HEK293 (cell line): ENCODE measurements around the gene IRX3.

Experiments
- CTCF ChIA-PET: fragments of 350-600 bp; formaldehyde crosslinking; extraction: SDS; loops from one replicate; lab custom pipeline; 2021; ENCODE audit warnings: antibody characterized with exemption; lab: Yijun Ruan, JAX
- POLR2A ChIA-PET: fragments of 300-600 bp; formaldehyde crosslinking; extraction: SDS; loops from one replicate; lab custom pipeline; 2020; ENCODE audit warnings: antibody characterized with exemption, inconsistent platforms; lab: Yijun Ruan, JAX
- H3K27ac ChIP-seq: fragments of 200-500 bp; sonication (Bioruptor generic); 2 replicates; pipeline ENCODE4 v1.5.1; 2014; ENCODE audit warnings: low read depth, low read length, control low read depth, inconsistent platforms; ENCODE audit errors: extremely low read depth
- H3K36me3 ChIP-seq, 2 experiments: fragments of 200-500 bp in 1 of 2; sonication (Bioruptor generic) in 1 of 2; 1 replicate in 1 of 2; 2 replicates in 1 of 2; pipeline ENCODE4 v1.5.1; 2014 to 2017; ENCODE audit warnings: inconsistent platforms in 2 of 2, low read length in 2 of 2; ENCODE audit not compliant: control insufficient read depth in 2 of 2, insufficient read depth in 1 of 2
- H3K4me1 ChIP-seq: fragments of 200-500 bp; sonication (Bioruptor generic); 2 replicates; pipeline ENCODE4 v1.5.1; 2014; ENCODE audit warnings: mild to moderate bottlenecking, low read length, inconsistent platforms; ENCODE audit not compliant: control insufficient read depth, insufficient read depth
- H3K4me3 ChIP-seq: 2 replicates; pipeline ENCODE4 v1.5.1; 2011; ENCODE audit warnings: low read depth, mild to moderate bottlenecking, control low read depth, low read length, moderate library complexity
- H3K9me3 ChIP-seq: fragments of 200-500 bp; sonication (Bioruptor generic); 2 replicates; pipeline ENCODE4 v1.5.1; 2014; ENCODE audit warnings: low read depth, low read length, inconsistent platforms; ENCODE audit not compliant: control insufficient read depth, insufficient read depth
- KLF16 ChIP-seq: fragments of 450-650 bp; formaldehyde crosslinking; IDR thresholded peaks from 2 replicates; pipeline ENCODE4 v1.5.1; 2017; ENCODE audit warnings: missing biosample characterization, missing genetic modification characterization
- OSR2 ChIP-seq: fragments of 450-650 bp; formaldehyde crosslinking; IDR thresholded peaks from 2 replicates; pipeline ENCODE4 v1.5.1; 2016; ENCODE audit warnings: missing biosample characterization, missing genetic modification characterization
- REPIN1 ChIP-seq: fragments of 450-650 bp; formaldehyde crosslinking; IDR thresholded peaks from 2 replicates; pipeline ENCODE4 v1.5.1; 2017; ENCODE audit warnings: missing biosample characterization, missing genetic modification characterization, low read depth
- SCRT1 ChIP-seq: fragments of 450-650 bp; formaldehyde crosslinking; IDR thresholded peaks from 2 replicates; pipeline ENCODE4 v1.5.1; 2016; ENCODE audit warnings: missing biosample characterization, missing genetic modification characterization, borderline replicate concordance
- SETDB1 ChIP-seq: IDR thresholded peaks from one replicate; pipeline ENCODE4 v1.6.1; 2017; ENCODE audit warnings: mild to moderate bottlenecking, low read length, moderate library complexity, mixed read lengths; ENCODE audit not compliant: insufficient read length
- SP3 ChIP-seq: fragments of 450-650 bp; formaldehyde crosslinking; IDR thresholded peaks from 2 replicates; pipeline ENCODE4 v1.5.1; 2016; ENCODE audit warnings: missing biosample characterization, missing genetic modification characterization
- ZBTB17 ChIP-seq: fragments of 450-650 bp; formaldehyde crosslinking; IDR thresholded peaks from 2 replicates; pipeline ENCODE4 v1.5.1; 2016; ENCODE audit warnings: missing biosample characterization, missing genetic modification characterization
- ZBTB7A ChIP-seq: fragments of 450-650 bp; formaldehyde crosslinking; IDR thresholded peaks from 2 replicates; pipeline ENCODE4 v1.5.1; 2016; ENCODE audit warnings: low read depth, missing biosample characterization, missing genetic modification characterization
- ZNF10 ChIP-seq: fragments of 450-650 bp; formaldehyde crosslinking; IDR thresholded peaks from 2 replicates; pipeline ENCODE4 v1.5.1; 2017; ENCODE audit warnings: missing biosample characterization, missing genetic modification characterization
- ZNF132 ChIP-seq: fragments of 450-650 bp; formaldehyde crosslinking; IDR thresholded peaks from 2 replicates; pipeline ENCODE4 v1.5.1; 2017; ENCODE audit warnings: missing biosample characterization, missing genetic modification characterization, borderline replicate concordance
- ZNF146 ChIP-seq: fragments of 450-650 bp; formaldehyde crosslinking; IDR thresholded peaks from 2 replicates; pipeline ENCODE4 v1.5.1; 2016; ENCODE audit warnings: missing biosample characterization, missing genetic modification characterization
- ZNF175 ChIP-seq: fragments of 450-650 bp; formaldehyde crosslinking; IDR thresholded peaks from 2 replicates; pipeline ENCODE4 v1.5.1; 2016; ENCODE audit warnings: missing biosample characterization, missing genetic modification characterization
- ZNF521 ChIP-seq: fragments of 450-650 bp; formaldehyde crosslinking; IDR thresholded peaks from 2 replicates; pipeline ENCODE4 v1.5.1; 2017; ENCODE audit warnings: missing biosample characterization, mild to moderate bottlenecking, missing genetic modification characterization
- ZNF571 ChIP-seq: fragments of 450-650 bp; formaldehyde crosslinking; IDR thresholded peaks from 2 replicates; pipeline ENCODE4 v1.5.0; 2017; ENCODE audit warnings: missing biosample characterization, missing genetic modification characterization
- ZNF596 ChIP-seq: fragments of 450-650 bp; IDR thresholded peaks from 2 replicates; pipeline ENCODE4 v1.5.0; 2018; ENCODE audit warnings: missing biosample characterization, mild to moderate bottlenecking, missing genetic modification characterization, moderate library complexity
- ZNF623 ChIP-seq: fragments of 450-650 bp; formaldehyde crosslinking; IDR thresholded peaks from 2 replicates; pipeline ENCODE4 v1.5.1; 2016; ENCODE audit warnings: missing biosample characterization, missing genetic modification characterization
- ZNF654 ChIP-seq: fragments of 450-650 bp; formaldehyde crosslinking; IDR thresholded peaks from 2 replicates; pipeline ENCODE4 v1.5.1; 2016; ENCODE audit warnings: low read depth, missing biosample characterization, missing genetic modification characterization
- ZNF670 ChIP-seq: fragments of 450-650 bp; formaldehyde crosslinking; IDR thresholded peaks from 2 replicates; pipeline ENCODE4 v1.5.1; 2016; ENCODE audit warnings: missing biosample characterization, missing genetic modification characterization, low read depth
- ZNF707 ChIP-seq: fragments of 450-650 bp; formaldehyde crosslinking; IDR thresholded peaks from 2 replicates; pipeline ENCODE4 v1.5.1; 2016; ENCODE audit warnings: missing biosample characterization, missing genetic modification characterization
- ZNF768 ChIP-seq: fragments of 450-650 bp; formaldehyde crosslinking; IDR thresholded peaks from 2 replicates; pipeline ENCODE4 v1.5.1; 2018; ENCODE audit warnings: missing biosample characterization, mild to moderate bottlenecking, missing genetic modification characterization
- TF ChIP-seq, protein P1 (sequence below): fragments of 450-650 bp; formaldehyde crosslinking; IDR thresholded peaks from 2 replicates; pipeline ENCODE4 v1.5.1; 2016; ENCODE audit warnings: missing biosample characterization, missing genetic modification characterization, borderline replicate concordance
- TF ChIP-seq, protein P2 (sequence below): fragments of 450-650 bp; formaldehyde crosslinking; IDR thresholded peaks from 2 replicates; pipeline ENCODE4 v1.5.1; 2017; ENCODE audit warnings: missing biosample characterization, mild to moderate bottlenecking, missing genetic modification characterization, moderate library complexity
- TF ChIP-seq, protein P3 (sequence below): fragments of 450-650 bp; formaldehyde crosslinking; IDR thresholded peaks from 2 replicates; pipeline ENCODE4 v1.5.1; 2016; ENCODE audit warnings: missing biosample characterization, missing genetic modification characterization
- TF ChIP-seq, protein P4 (sequence below): fragments of 450-650 bp; formaldehyde crosslinking; conservative IDR thresholded peaks from 2 replicates; pipeline ENCODE4 v1.5.1; 2016; ENCODE audit warnings: low read depth, missing biosample characterization, missing genetic modification characterization

The IRX3 gene

DNA sequence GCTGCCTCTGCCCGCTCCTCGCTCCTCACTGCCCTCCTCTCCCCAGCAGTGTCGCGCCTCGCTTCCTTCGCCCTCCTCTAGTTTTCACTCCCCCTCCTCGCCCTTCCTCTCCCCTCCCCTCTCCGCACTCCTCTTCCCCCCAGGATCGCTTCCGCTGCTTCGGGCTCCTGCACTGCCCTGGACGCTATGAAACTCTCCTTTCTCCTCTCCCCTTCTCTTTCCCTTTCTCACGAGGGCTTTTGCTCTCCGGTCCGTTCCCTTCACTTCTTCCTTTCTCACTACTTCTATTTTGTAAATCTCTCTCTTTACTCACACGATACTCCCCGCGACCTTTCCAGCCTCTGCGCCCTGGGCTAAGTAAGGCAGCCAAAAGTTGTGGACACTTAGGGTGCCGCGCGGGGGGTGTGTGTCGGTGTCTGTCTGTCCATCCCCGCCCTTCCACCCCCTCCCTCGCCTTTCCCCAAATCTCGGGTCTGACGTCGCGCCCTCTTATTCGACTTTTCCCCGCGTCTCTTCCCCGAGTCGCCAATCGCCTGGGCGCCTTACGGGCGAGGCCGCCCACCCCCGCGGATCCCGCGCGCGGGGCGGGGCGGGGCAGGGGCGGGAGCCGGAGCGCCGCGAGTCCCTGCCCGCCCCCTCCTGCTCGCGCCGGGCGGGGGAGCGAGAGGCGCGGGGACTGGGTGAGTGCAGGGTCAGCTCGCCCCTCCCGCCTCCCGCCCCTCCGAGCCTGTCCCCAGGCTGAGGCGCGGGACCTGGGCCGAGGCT lies at the start of gene IRX3:
TSS of gene IRX3 (minus strand) at position 422 of the 765 bp plus-strand sequence. CDS start 737 bp downstream, outside the sequence.
- Histone ChIP-seq H3K27ac (peak within 1 kb of the TSS; percentile 98), H3K4me1 (0 out of 2 replicates have a peak, but pooled peaks cover 2% of the 10 kb centered on the region), H3K9me3 (no peaks in the 10 kb centered on the region), H3K4me3 (peak within 1 kb of the TSS; percentile 65), H3K36me3 (peaks cover 10 to 26% of the 10 kb centered on the region in 2 experiments)
- POLR2A ChIA-PET: interaction anchor here (0.5 to 3.4 kb wide), 7 partner anchors 10 to 671 kb away, joined by 3 to 23 read pairs (median 4); partner anchors contain the start of gene IRX5
- CTCF ChIA-PET: no interaction called here
- TF ChIP-seq ZBTB7A (no peak), ZNF521 (tag by site-specific recombination) (no peak), ZNF571 (no peak), ZNF623 (tag by site-specific recombination) (0 out of 2 replicates have a peak, but pooled peaks have one; percentile 7), ZNF10 (tag by site-specific recombination) (no peak; the same call in 1 of the 2 replicates), ZNF146 (no peak), OSR2 (tag by site-specific recombination) (no peak), ZNF670 (tag by site-specific recombination) (no peak), SETDB1 (no peak), SCRT1 (tag by site-specific recombination) (no peak), ZNF175 (tag by site-specific recombination) (no peak), REPIN1 (tag by site-specific recombination) (peak; percentile 81), ZNF768 (no peak; the same call in 1 of the 2 replicates), KLF16 (tag by site-specific recombination) (peak; percentile 97), ZNF132 (no peak), ZNF707 (no peak), ZBTB17 (peak; percentile 94), ZNF654 (tag by site-specific recombination) (no peak), SP3 (tag by site-specific recombination) (peak; percentile 82), ZNF596 (no peak)
- TF ChIP-seq, protein P1, sequence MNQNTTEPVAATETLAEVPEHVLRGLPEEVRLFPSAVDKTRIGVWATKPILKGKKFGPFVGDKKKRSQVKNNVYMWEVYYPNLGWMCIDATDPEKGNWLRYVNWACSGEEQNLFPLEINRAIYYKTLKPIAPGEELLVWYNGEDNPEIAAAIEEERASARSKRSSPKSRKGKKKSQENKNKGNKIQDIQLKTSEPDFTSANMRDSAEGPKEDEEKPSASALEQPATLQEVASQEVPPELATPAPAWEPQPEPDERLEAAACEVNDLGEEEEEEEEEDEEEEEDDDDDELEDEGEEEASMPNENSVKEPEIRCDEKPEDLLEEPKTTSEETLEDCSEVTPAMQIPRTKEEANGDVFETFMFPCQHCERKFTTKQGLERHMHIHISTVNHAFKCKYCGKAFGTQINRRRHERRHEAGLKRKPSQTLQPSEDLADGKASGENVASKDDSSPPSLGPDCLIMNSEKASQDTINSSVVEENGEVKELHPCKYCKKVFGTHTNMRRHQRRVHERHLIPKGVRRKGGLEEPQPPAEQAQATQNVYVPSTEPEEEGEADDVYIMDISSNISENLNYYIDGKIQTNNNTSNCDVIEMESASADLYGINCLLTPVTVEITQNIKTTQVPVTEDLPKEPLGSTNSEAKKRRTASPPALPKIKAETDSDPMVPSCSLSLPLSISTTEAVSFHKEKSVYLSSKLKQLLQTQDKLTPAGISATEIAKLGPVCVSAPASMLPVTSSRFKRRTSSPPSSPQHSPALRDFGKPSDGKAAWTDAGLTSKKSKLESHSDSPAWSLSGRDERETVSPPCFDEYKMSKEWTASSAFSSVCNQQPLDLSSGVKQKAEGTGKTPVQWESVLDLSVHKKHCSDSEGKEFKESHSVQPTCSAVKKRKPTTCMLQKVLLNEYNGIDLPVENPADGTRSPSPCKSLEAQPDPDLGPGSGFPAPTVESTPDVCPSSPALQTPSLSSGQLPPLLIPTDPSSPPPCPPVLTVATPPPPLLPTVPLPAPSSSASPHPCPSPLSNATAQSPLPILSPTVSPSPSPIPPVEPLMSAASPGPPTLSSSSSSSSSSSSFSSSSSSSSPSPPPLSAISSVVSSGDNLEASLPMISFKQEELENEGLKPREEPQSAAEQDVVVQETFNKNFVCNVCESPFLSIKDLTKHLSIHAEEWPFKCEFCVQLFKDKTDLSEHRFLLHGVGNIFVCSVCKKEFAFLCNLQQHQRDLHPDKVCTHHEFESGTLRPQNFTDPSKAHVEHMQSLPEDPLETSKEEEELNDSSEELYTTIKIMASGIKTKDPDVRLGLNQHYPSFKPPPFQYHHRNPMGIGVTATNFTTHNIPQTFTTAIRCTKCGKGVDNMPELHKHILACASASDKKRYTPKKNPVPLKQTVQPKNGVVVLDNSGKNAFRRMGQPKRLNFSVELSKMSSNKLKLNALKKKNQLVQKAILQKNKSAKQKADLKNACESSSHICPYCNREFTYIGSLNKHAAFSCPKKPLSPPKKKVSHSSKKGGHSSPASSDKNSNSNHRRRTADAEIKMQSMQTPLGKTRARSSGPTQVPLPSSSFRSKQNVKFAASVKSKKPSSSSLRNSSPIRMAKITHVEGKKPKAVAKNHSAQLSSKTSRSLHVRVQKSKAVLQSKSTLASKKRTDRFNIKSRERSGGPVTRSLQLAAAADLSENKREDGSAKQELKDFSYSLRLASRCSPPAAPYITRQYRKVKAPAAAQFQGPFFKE (tag by site-specific recombination): peak; percentile 86; the same call in 1 of the 2 replicates
- TF ChIP-seq, protein P2, sequence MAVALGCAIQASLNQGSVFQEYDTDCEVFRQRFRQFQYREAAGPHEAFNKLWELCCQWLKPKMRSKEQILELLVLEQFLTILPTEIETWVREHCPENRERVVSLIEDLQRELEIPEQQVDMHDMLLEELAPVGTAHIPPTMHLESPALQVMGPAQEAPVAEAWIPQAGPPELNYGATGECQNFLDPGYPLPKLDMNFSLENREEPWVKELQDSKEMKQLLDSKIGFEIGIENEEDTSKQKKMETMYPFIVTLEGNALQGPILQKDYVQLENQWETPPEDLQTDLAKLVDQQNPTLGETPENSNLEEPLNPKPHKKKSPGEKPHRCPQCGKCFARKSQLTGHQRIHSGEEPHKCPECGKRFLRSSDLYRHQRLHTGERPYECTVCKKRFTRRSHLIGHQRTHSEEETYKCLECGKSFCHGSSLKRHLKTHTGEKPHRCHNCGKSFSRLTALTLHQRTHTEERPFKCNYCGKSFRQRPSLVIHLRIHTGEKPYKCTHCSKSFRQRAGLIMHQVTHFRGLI (tag by site-specific recombination): no peak
- TF ChIP-seq, protein P3, sequence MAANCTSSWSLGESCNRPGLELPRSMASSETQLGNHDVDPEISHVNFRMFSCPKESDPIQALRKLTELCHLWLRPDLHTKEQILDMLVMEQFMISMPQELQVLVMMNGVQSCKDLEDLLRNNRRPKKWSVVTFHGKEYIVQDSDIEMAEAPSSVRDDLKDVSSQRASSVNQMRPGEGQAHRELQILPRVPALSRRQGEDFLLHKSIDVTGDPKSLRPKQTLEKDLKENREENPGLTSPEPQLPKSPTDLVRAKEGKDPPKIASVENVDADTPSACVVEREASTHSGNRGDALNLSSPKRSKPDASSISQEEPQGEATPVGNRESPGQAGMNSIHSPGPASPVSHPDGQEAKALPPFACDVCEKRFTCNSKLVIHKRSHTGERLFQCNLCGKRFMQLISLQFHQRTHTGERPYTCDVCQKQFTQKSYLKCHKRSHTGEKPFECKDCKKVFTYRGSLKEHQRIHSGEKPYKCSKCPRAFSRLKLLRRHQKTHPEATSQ (tag by site-specific recombination): no peak
- TF ChIP-seq, protein P4, sequence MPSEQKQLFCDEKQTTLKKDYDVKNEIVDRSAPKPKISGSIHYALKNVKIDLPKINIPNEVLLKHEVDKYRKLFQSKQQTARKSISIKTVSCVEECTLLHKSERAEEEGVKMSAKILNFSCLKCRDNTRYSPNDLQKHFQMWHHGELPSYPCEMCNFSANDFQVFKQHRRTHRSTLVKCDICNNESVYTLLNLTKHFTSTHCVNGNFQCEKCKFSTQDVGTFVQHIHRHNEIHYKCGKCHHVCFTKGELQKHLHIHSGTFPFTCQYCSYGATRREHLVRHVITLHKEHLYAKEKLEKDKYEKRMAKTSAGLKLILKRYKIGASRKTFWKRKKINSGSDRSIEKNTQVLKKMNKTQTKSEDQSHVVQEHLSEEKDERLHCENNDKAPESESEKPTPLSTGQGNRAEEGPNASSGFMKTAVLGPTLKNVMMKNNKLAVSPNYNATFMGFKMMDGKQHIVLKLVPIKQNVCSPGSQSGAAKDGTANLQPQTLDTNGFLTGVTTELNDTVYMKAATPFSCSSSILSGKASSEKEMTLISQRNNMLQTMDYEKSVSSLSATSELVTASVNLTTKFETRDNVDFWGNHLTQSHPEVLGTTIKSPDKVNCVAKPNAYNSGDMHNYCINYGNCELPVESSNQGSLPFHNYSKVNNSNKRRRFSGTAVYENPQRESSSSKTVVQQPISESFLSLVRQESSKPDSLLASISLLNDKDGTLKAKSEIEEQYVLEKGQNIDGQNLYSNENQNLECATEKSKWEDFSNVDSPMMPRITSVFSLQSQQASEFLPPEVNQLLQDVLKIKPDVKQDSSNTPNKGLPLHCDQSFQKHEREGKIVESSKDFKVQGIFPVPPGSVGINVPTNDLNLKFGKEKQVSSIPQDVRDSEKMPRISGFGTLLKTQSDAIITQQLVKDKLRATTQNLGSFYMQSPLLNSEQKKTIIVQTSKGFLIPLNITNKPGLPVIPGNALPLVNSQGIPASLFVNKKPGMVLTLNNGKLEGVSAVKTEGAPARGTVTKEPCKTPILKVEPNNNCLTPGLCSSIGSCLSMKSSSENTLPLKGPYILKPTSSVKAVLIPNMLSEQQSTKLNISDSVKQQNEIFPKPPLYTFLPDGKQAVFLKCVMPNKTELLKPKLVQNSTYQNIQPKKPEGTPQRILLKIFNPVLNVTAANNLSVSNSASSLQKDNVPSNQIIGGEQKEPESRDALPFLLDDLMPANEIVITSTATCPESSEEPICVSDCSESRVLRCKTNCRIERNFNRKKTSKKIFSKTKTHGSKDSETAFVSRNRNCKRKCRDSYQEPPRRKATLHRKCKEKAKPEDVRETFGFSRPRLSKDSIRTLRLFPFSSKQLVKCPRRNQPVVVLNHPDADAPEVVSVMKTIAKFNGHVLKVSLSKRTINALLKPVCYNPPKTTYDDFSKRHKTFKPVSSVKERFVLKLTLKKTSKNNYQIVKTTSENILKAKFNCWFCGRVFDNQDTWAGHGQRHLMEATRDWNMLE (tag by site-specific recombination): no peak
